GM12864 (cell line): ENCODE measurements around the gene APLN.

Experiments
- DNase-seq: peaks from one replicate; pipeline ENCODE4 v3.0.0-alpha.2; 2011; ENCODE audit warnings: low read depth
- H3K4me3 ChIP-seq: 2 replicates; pipeline ENCODE4 v1.5.1; 2011; ENCODE audit warnings: mild to moderate bottlenecking, low read depth, low read length, control low read depth
- TF ChIP-seq, protein P1 (sequence below): IDR thresholded peaks from 2 replicates; pipeline ENCODE4 v1.5.1; 2011; ENCODE audit warnings: low read depth, mild to moderate bottlenecking, moderate library complexity, low read length, control low read depth, inconsistent platforms; ENCODE audit errors: missing control alignments

Gene APLN

DNA sequence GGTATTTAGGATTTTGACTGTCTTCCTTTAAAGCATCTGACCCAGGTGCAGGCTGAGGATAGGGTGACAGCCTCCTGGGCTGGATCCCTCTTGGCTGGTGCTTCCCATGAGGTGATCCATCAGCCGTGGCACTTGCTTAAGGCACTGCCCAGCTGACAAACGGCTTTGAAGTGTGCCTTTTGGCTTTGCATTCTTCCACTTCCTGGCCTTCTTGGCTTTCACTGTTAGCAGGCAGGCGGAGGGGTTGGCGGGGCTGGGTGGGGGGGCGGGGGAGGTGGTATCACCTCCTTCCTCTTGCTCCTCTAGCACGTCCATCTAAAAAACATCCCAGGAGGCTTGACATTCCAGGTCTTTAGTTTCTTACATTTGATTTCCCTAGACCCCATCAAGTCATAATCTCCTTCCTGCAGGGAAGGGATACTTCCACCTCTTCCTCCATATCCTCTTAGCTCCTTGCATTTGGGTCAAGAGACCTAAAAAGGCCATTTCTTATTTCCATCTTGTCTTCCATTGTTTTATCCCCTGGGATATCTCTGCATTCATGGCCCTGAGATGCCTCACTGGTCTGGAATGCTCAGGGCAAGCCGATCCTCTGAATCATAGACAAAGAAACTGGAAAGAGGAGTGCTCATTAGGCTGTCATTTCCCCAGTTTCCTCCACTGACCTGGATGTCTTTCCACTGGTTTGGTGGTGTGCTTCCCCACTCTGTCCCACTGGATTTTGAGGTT is 11.3 kb upstream of the APLN start:
- H3K4me3 ChIP-seq: no peak overlapping the region
- TF ChIP-seq, protein P1, sequence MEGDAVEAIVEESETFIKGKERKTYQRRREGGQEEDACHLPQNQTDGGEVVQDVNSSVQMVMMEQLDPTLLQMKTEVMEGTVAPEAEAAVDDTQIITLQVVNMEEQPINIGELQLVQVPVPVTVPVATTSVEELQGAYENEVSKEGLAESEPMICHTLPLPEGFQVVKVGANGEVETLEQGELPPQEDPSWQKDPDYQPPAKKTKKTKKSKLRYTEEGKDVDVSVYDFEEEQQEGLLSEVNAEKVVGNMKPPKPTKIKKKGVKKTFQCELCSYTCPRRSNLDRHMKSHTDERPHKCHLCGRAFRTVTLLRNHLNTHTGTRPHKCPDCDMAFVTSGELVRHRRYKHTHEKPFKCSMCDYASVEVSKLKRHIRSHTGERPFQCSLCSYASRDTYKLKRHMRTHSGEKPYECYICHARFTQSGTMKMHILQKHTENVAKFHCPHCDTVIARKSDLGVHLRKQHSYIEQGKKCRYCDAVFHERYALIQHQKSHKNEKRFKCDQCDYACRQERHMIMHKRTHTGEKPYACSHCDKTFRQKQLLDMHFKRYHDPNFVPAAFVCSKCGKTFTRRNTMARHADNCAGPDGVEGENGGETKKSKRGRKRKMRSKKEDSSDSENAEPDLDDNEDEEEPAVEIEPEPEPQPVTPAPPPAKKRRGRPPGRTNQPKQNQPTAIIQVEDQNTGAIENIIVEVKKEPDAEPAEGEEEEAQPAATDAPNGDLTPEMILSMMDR: no peak
- DNase-seq: no peak

- no peak for DNase-seq
- TF ChIP-seq, protein P1: no peak
- H3K4me3 ChIP-seq: no peak overlapping the region
Measured at GRCh38 chrX:129663171-129663570, 8.4 kb upstream of the APLN start.

- DNase-seq: no peak
- TF ChIP-seq, protein P1: no peak
- H3K4me3 ChIP-seq: no peak overlapping the region
Measured at GRCh38 chrX:129661369-129661768, 6.6 kb upstream of the APLN start.

DNA sequence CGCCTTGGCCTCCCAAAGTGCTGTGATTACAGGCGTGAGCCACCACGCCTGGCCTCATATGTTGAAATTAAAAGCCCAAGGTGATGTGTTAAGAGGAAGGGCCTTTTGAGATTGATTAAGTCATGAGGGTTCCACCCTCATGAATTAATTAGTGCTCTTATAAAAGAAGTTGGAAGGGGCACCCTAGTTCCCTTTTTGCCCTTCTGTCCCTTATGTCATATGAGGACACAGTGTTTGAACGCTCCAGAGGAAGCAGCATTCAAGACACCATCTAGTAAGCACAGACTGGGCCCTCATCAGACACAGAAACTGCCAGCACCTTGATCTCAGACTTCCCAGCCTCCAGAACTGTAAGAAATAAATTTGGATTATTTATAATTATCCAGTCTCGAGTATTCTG is 5.1 kb upstream of the APLN start:
- DNase-seq: no peak
- H3K4me3 ChIP-seq: no peak overlapping the region
- TF ChIP-seq, protein P1: no peak

DNA sequence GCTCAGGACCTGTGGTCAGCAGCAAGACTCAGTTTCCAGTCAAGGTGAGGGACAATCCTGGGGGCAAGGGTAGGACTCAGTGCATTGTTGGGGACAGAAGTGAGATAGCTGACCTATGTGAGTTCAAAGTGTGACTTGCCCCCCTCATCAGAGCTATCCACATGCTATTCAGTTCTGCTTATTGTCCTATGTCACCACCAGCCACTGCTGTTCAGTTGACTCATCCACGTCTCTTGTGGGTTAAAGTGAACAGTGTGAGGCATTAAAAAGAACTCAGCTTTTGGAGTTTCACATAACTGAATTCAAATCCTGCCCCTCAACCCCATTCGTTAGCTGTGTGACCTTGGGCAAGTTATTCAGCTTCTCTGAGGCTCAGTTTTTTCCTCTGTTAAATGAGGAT is 4.4 kb upstream of the APLN start:
- DNase-seq: no peak
- no peak overlapping the region for H3K4me3 ChIP-seq
- TF ChIP-seq, protein P1: no peak

DNA sequence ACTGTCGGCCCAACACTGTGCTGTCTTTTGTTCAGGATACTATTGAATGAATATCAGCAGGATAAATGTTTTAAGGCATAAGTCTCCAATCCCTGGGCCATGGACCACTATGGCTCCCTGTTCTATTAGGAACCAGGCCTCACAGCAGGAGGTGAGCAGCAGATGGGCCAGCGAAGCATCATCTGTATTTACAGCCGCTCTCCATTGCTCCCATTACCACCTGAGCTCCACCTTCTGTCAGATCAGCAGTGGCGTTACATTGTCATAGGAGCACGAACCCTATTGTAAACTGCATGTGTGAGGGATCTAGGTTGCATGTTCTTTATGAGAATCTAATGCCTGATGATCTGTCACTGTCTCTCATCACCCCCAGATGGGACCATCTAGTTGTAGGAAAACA is 3.7 kb upstream of the APLN start:
- no peak for DNase-seq
- TF ChIP-seq, protein P1: no peak
- H3K4me3 ChIP-seq: no peak overlapping the region
